Stomach (tissue), 4 donors: Measurements from ENCODE around the gene BBS4.

Source experiments
- POLR2A ChIP-seq, 4 donors: fragments of 450-650 bp; IDR thresholded peaks; one replicate each; pipeline ENCODE4 v1.6.1; 2016; ENCODE audit warnings: antibody characterized with exemption in 4 of 4, control low read depth in 2 of 4, mild to moderate bottlenecking in 1 of 4, moderate library complexity in 1 of 4
- TF ChIP-seq, protein P1 (sequence below), 7 experiments: fragments of 450-650 bp in 4 of 7; fragments of 200-600 bp in 3 of 7; sonication (generic) in 3 of 7; IDR thresholded peaks; one replicate each; pipeline ENCODE4 v1.5.1; 2016 to 2019; ENCODE audit warnings: antibody characterized with exemption in 7 of 7, control low read depth in 2 of 7, mild to moderate bottlenecking in 1 of 7

DNA sequence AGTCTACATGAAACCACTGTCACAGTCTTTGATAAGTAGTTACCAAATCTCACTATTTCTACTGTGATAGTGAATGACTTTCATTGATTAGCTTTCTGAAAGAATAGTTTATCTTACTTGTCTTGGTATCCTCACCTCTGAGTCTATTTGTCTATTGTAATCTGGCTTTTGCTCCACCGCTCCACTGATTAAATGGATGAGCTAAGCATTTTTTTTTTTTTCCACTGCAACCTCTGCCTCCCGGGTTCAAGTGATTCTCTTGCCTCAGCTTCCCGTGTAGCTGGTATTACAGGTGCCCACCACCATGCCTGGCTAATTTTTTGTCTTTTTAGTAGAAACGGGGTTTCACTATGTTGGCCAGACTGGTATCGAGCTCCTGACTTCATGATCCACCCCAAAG, 12.9 kb downstream of the BBS4 start:
- TF ChIP-seq, protein P1, sequence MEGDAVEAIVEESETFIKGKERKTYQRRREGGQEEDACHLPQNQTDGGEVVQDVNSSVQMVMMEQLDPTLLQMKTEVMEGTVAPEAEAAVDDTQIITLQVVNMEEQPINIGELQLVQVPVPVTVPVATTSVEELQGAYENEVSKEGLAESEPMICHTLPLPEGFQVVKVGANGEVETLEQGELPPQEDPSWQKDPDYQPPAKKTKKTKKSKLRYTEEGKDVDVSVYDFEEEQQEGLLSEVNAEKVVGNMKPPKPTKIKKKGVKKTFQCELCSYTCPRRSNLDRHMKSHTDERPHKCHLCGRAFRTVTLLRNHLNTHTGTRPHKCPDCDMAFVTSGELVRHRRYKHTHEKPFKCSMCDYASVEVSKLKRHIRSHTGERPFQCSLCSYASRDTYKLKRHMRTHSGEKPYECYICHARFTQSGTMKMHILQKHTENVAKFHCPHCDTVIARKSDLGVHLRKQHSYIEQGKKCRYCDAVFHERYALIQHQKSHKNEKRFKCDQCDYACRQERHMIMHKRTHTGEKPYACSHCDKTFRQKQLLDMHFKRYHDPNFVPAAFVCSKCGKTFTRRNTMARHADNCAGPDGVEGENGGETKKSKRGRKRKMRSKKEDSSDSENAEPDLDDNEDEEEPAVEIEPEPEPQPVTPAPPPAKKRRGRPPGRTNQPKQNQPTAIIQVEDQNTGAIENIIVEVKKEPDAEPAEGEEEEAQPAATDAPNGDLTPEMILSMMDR (IDR thresholded peaks at IDR 0.05): no peak
- TF ChIP-seq POLR2A (IDR thresholded peaks at IDR 0.05): no peak
